Esophagus mucosa (tissue), 1 donor: ENCODE measurements around the gene RYR1. TPM values are rescaled to one million over a fixed set of nuclear protein-coding genes. Genes with fewer than 3 reads are reported as not detected.
"Not testable (repeated sequence)": the region's sequence is repeated elsewhere in the genome, so short reads cannot be mapped to it uniquely, and the experiment has no call there.

Experiments used
- ATAC-seq: fragments of 200-7000 bp; cut with Tn5 transposase; one replicate; pipeline ENCODE4 v1.9.1; 2020
- total RNA-seq: library from RNA; stranded (reverse); gene quantifications from one replicate; pipeline ENCODE4 v1.2.4, GENCODE V29; 2023
- donor health status: DM: yes; HTN: yes; CAD: no.

Gene RYR1
- total RNA-seq, 1 donor from 2014 or later = 6.4 TPM

- ATAC-seq = not testable (repeated sequence)
These were observed 6.3 kb upstream of the RYR1 start for GRCh38 chr19:38427035-38427677.

GRCh38 chr19:38429055-38429810 is 4.3 kb upstream of the RYR1 start:
- no peak for ATAC-seq

GRCh38 chr19:38429811-38430156 is 3.7 kb upstream of the RYR1 start:
- no peak for ATAC-seq

- no peak for ATAC-seq
These were observed 2.6 kb upstream of the RYR1 start for GRCh38 chr19:38430931-38431330.

GRCh38 chr19:38434549-38435051 is 1.1 kb downstream of the RYR1 start:
- ATAC-seq = no peak

- no peak for ATAC-seq
These were observed 3.8 kb downstream of the RYR1 start for GRCh38 chr19:38437295-38437694.

GRCh38 chr19:38437917-38438316 is 4.4 kb downstream of the RYR1 start:
- no peak for ATAC-seq

GRCh38 chr19:38440592-38440991 is 7.1 kb downstream of the RYR1 start:
- ATAC-seq = no peak

GRCh38 chr19:38441657-38442348 is 8.3 kb downstream of the RYR1 start:
- no peak for ATAC-seq

- ATAC-seq = no peak
These were observed 9.2 kb downstream of the RYR1 start for GRCh38 chr19:38442736-38443135.

- no peak for ATAC-seq
These were observed 10.0 kb downstream of the RYR1 start for GRCh38 chr19:38443458-38443999.

- ATAC-seq = no peak
These were observed 10.5 kb downstream of the RYR1 start for GRCh38 chr19:38444026-38444425.

GRCh38 chr19:38445362-38445761 is 11.9 kb downstream of the RYR1 start:
- ATAC-seq = no peak

- ATAC-seq = no peak
These were observed 14.7 kb downstream of the RYR1 start for GRCh38 chr19:38448225-38448624.

- ATAC-seq = no peak
These were observed 16.0 kb downstream of the RYR1 start for GRCh38 chr19:38449518-38449917.

GRCh38 chr19:38451036-38451435 is 17.5 kb downstream of the RYR1 start:
- ATAC-seq = no peak

- ATAC-seq = peak; percentile 39
These were observed 18.1 kb downstream of the RYR1 start for GRCh38 chr19:38451629-38452028.

GRCh38 chr19:38452430-38453366 is 19.2 kb downstream of the RYR1 start:
- ATAC-seq = no peak

GRCh38 chr19:38453596-38453995 is 20.1 kb downstream of the RYR1 start:
- ATAC-seq = no peak

GRCh38 chr19:38455031-38455430 is 21.5 kb downstream of the RYR1 start:
- ATAC-seq = no peak

- ATAC-seq = no peak
These were observed 23.7 kb downstream of the RYR1 start for GRCh38 chr19:38457202-38457601.
